A549 treated with AZD9567 at 1 μM for 4 hours (cell line): ENCODE results near the gene FUT4. TPM values are rescaled to one million over a fixed set of nuclear protein-coding genes. Genes with fewer than 3 reads are reported as not detected.

Source experiments
- total RNA-seq: library from RNA; stranded (reverse); fragments of 200-300 nt; extraction: Qiagen RNA extraction; gene quantifications from 5 replicates; pipeline ENCODE4 v1.2.3, GENCODE V29; 2022; ENCODE audit not compliant: insufficient read depth

FUT4 gene, protein sequence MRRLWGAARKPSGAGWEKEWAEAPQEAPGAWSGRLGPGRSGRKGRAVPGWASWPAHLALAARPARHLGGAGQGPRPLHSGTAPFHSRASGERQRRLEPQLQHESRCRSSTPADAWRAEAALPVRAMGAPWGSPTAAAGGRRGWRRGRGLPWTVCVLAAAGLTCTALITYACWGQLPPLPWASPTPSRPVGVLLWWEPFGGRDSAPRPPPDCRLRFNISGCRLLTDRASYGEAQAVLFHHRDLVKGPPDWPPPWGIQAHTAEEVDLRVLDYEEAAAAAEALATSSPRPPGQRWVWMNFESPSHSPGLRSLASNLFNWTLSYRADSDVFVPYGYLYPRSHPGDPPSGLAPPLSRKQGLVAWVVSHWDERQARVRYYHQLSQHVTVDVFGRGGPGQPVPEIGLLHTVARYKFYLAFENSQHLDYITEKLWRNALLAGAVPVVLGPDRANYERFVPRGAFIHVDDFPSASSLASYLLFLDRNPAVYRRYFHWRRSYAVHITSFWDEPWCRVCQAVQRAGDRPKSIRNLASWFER
- 2.8 to 3.4 TPM (median 2.9 TPM) in 5 replicates for total RNA-seq

DNA sequence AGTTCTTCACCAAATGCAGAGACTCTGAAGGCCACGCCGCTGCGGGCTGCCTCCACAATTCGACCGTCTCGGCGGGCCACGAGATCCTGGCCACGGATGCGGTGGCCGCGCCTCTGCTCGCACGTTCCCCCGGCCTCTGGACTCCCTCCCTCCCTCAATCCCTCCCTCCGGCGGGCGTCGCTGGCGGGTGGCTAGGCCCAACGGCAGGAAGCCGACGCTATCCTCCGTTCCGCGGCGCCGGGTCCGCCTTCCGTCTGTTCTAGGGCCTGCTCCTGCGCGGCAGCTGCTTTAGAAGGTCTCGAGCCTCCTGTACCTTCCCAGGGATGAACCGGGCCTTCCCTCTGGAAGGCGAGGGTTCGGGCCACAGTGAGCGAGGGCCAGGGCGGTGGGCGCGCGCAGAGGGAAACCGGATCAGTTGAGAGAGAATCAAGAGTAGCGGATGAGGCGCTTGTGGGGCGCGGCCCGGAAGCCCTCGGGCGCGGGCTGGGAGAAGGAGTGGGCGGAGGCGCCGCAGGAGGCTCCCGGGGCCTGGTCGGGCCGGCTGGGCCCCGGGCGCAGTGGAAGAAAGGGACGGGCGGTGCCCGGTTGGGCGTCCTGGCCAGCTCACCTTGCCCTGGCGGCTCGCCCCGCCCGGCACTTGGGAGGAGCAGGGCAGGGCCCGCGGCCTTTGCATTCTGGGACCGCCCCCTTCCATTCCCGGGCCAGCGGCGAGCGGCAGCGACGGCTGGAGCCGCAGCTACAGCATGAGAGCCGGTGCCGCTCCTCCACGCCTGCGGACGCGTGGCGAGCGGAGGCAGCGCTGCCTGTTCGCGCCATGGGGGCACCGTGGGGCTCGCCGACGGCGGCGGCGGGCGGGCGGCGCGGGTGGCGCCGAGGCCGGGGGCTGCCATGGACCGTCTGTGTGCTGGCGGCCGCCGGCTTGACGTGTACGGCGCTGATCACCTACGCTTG is at the start of gene FUT4:
FUT4 (plus strand) TSS at position 227 of the 951 bp plus-strand sequence; CDS start at position 440, 213 bp downstream.

DNA sequence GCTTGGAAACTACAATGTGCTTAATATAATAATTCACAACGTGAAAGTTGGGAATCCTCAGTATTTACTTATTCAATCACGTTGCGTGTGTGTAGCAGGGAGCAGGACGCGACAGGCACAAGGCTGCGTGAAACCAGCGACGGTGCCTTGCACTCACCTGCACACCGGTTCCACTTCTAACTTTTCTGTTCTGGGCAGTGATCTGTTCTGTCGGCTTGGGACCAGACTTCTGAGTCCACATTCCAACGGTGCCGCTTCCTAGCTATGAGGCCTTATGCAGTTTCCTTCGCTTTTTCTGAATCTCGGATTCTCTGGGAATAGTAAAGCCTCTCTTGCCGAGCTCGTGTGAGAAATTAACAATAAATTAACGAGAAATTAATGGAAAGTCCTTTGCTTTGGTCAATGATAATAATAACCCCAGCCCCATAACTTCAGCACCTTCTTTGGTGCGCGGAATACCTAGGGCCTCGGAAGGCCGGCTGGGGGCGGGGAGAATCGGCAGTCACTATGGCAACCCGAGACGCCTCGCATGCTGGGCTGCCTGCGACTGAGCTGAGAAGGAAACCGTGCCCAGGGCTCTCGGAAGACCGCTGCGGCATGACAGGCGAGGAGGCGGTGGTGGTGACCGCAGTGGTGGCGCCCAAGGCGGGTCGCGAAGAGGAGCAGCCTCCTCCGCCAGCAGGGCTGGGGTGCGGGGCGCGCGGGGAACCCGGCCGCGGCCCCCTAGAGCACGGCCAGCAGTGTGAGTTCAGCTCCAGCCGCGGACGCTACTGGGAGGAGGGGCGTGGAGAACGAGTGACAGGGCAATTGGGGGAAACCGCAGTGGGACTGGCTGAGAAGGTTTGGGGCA is 31.6 kb upstream of the FUT4 start, which contains the start of gene C11orf97:
C11orf97 (plus strand) TSS at position 530 of the 850 bp plus-strand sequence; CDS start at position 598, 68 bp downstream.

DNA sequence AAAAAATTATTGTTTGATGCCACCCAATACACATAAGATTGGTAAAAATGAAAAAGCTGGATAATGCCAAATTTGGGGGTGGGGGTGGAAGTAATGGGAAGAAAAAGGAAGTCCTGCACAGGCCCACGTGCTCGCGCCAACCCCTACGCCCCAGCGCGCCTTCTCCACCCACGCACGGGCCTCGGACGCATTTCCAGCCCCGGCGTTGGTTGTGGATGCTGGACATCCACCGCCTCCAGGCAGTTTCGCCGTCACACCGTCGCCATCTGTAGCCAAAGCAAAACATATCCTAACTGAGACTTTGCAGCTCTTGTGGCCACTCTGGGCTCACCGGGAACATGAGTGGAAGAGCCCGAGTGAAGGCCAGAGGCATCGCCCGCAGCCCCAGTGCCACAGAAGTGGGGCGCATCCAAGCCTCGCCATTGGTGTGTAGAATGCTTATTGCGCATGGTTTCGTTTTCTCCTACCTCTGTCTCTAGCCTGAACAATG is 23.5 kb downstream of the FUT4 start, which contains the start of gene PIWIL4:
PIWIL4 (plus strand) TSS at position 188 of the 490 bp plus-strand sequence; CDS start at position 339, 151 bp downstream.

Other genes with a start within 250 kb of the FUT4 start
- gene IZUMO1R, start 239.3 kb upstream of the FUT4 start, total RNA-seq = not detected in 5 replicates
- 0.04 to 0.07 TPM (median 0.05 TPM) in 4 of 5 replicates, not detected in the other for gene GPR83, start 142.5 kb upstream of the FUT4 start, total RNA-seq
- gene MRE11, start 50.1 kb upstream of the FUT4 start, total RNA-seq = 12.7 to 27.0 TPM (median 15.8 TPM) in 5 replicates
- 5.0 to 7.8 TPM (median 6.4 TPM) in 5 replicates for gene ANKRD49, start 49.9 kb upstream of the FUT4 start, total RNA-seq
- not detected in 5 replicates for gene C11orf97, start 31.5 kb upstream of the FUT4 start, total RNA-seq
- 0.15 to 0.37 TPM (median 0.20 TPM) in 4 of 5 replicates, not detected in the other for gene PIWIL4, start 23.4 kb downstream of the FUT4 start, total RNA-seq
- 6.2 to 7.7 TPM (median 7.0 TPM) in 5 replicates for gene AMOTL1, start 224.4 kb downstream of the FUT4 start, total RNA-seq